Endothelial cell of umbilical vein (primary cell): ENCODE results near the gene WASHC2A.
"Not testable (repeated sequence)": the region's sequence is repeated elsewhere in the genome, so short reads cannot be mapped to it uniquely, and the experiment has no call there.

Experiments used
- EZH2 ChIP-seq: IDR thresholded peaks from 2 replicates; pipeline ENCODE4 v1.6.1; 2012; ENCODE audit warnings: borderline replicate concordance, low read depth, mild to moderate bottlenecking, moderate library complexity, low read length, inconsistent platforms; ENCODE audit not compliant: severe bottlenecking
- FOS ChIP-seq: IDR thresholded peaks from 2 replicates; pipeline ENCODE4 v1.6.1; 2011; ENCODE audit warnings: mild to moderate bottlenecking, low read length, moderate library complexity, borderline replicate concordance; ENCODE audit not compliant: insufficient read depth
- GATA2 ChIP-seq: IDR thresholded peaks from 2 replicates; pipeline ENCODE4 v1.7.0; 2011; ENCODE audit warnings: low read depth, mild to moderate bottlenecking, moderate library complexity, mixed read lengths, low read length; ENCODE audit not compliant: insufficient read length, insufficient read depth
- JUN ChIP-seq: IDR thresholded peaks from 2 replicates; pipeline ENCODE4 v1.6.1; 2011; ENCODE audit warnings: borderline replicate concordance, low read depth; ENCODE audit not compliant: insufficient read length, insufficient read depth
- MYC ChIP-seq: IDR thresholded peaks from one replicate; pipeline ENCODE4 v1.6.1; 2011; ENCODE audit warnings: mild to moderate bottlenecking, low read depth, low read length
- POLR2A ChIP-seq: IDR thresholded peaks from 2 replicates; pipeline ENCODE4 v1.6.1; 2012; ENCODE audit warnings: low read depth, mild to moderate bottlenecking, control low read depth, low read length
- POLR2AphosphoS5 ChIP-seq: IDR thresholded peaks from 2 replicates; pipeline ENCODE4 v1.6.1; 2012; ENCODE audit warnings: low read depth, mild to moderate bottlenecking, control low read depth, low read length, moderate library complexity; ENCODE audit not compliant: insufficient read depth
- TF ChIP-seq, protein P1 (sequence below), 2 donors: IDR thresholded peaks; 1 replicate in 1 of 2; 2 replicates in 1 of 2; pipeline ENCODE4 v1.5.1; 2011; ENCODE audit warnings: low read length in 2 of 2, mild to moderate bottlenecking in 2 of 2, moderate library complexity in 2 of 2, control low read depth in 1 of 2, inconsistent platforms in 1 of 2, low read depth in 1 of 2; ENCODE audit not compliant: insufficient read depth in 1 of 2; ENCODE audit errors: extremely low read depth in 1 of 2
- TF ChIP-seq, protein P2 (sequence below): IDR thresholded peaks from 2 replicates; pipeline ENCODE4 v1.6.1; 2011; ENCODE audit not compliant: insufficient read depth, insufficient read length

- TF ChIP-seq, protein P1, sequence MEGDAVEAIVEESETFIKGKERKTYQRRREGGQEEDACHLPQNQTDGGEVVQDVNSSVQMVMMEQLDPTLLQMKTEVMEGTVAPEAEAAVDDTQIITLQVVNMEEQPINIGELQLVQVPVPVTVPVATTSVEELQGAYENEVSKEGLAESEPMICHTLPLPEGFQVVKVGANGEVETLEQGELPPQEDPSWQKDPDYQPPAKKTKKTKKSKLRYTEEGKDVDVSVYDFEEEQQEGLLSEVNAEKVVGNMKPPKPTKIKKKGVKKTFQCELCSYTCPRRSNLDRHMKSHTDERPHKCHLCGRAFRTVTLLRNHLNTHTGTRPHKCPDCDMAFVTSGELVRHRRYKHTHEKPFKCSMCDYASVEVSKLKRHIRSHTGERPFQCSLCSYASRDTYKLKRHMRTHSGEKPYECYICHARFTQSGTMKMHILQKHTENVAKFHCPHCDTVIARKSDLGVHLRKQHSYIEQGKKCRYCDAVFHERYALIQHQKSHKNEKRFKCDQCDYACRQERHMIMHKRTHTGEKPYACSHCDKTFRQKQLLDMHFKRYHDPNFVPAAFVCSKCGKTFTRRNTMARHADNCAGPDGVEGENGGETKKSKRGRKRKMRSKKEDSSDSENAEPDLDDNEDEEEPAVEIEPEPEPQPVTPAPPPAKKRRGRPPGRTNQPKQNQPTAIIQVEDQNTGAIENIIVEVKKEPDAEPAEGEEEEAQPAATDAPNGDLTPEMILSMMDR (IDR thresholded peaks at IDR 0.05; ENCODE audit: extremely low read depth in 1 of 2, insufficient read depth in 1 of 2, low read depth in 1 of 2, low read length in 2 of 2) = not testable (repeated sequence)
- TF ChIP-seq POLR2A, POLR2AphosphoS5, JUN, EZH2, MYC, GATA2, FOS: not testable (repeated sequence)
- TF ChIP-seq, protein P2, sequence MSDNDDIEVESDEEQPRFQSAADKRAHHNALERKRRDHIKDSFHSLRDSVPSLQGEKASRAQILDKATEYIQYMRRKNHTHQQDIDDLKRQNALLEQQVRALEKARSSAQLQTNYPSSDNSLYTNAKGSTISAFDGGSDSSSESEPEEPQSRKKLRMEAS = not testable (repeated sequence)
Measured at GRCh38 chr10:50058727-50059126, 9.0 kb upstream of the WASHC2A start.
